GM13976 (cell line): ENCODE results near the gene RNF141.

Source experiments
- DNase-seq: peaks from one replicate; pipeline ENCODE4 v3.0.0; 2012; ENCODE audit warnings: low spot score
- in situ Hi-C: fragments of 300-500 bp; cut with MboI; formaldehyde crosslinking; loops from one replicate; pipeline ENCODE4 v1.12.0; 2022; ENCODE audit warnings: low sequenced_read_pairs, mixed read lengths, inconsistent platforms; ENCODE audit not compliant: unreplicated experiment
- TF ChIP-seq, protein P1 (sequence below): IDR thresholded peaks from 2 replicates; pipeline ENCODE4 v1.5.1; 2012; ENCODE audit warnings: borderline replicate concordance, mild to moderate bottlenecking; ENCODE audit not compliant: insufficient read depth; ENCODE audit errors: extremely low read depth, missing control alignments, control extremely low read depth

Gene RNF141

DNA sequence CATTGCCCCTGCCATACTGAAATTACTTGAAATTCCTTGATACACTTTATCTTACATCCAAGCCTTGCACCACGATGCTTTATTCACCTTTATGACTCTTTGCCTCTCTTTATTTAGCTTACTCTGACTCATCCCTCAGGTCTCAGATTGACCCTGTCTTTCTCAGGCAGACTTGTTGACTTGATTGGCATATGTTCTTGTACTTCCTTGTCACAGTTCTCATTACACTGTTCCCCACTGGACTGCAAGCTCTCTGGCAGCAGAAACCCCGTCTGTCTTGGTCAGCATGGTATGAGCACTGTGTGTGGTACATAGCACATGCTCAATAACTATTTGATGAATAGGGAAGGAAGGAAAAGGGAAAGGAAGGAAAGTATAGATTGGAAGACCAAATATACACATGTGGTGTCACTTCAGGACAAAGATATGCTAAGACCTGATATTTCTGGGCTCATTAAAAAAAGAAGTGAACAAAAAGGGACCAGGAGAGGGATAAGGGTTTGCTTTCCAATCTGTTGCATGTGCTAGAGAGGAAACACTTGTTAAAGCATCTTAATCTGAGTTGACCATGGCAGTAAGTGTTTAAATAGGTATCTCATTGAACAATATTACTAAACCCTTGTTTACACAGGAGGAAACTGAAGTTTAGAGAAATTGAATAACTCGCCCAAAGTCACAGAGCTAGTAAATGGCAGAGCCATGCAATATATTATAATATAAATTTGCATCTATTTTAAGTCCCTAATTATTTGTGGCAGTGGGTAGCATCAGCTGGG, 20.2 kb upstream of the RNF141 start:
- TF ChIP-seq, protein P1, sequence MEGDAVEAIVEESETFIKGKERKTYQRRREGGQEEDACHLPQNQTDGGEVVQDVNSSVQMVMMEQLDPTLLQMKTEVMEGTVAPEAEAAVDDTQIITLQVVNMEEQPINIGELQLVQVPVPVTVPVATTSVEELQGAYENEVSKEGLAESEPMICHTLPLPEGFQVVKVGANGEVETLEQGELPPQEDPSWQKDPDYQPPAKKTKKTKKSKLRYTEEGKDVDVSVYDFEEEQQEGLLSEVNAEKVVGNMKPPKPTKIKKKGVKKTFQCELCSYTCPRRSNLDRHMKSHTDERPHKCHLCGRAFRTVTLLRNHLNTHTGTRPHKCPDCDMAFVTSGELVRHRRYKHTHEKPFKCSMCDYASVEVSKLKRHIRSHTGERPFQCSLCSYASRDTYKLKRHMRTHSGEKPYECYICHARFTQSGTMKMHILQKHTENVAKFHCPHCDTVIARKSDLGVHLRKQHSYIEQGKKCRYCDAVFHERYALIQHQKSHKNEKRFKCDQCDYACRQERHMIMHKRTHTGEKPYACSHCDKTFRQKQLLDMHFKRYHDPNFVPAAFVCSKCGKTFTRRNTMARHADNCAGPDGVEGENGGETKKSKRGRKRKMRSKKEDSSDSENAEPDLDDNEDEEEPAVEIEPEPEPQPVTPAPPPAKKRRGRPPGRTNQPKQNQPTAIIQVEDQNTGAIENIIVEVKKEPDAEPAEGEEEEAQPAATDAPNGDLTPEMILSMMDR, result no peak
- in situ Hi-C loops, result no loop called here
- DNase-seq, result no peak

DNA sequence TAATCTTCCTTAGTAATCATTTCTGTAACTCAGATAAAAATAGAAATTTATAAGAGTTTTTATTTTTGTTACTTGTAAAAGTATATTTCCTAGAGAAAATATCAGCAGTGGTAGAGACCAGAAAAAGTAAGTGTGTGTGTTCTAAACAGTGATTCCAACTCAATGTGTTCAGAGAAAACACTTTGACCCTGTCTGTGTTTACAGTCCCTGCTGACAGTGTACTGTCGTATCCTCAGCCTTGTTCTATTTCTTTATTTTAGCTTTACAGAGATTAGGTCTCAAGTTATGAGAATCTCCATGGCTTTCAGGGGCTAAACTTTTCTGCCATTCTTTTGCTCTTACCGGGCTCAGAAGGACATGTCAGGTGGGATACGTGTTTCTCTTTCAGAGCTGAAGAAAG, 17.3 kb upstream of the RNF141 start:
- TF ChIP-seq, protein P1, result no peak
- DNase-seq, result no peak
- in situ Hi-C loops, result no loop called here

DNA sequence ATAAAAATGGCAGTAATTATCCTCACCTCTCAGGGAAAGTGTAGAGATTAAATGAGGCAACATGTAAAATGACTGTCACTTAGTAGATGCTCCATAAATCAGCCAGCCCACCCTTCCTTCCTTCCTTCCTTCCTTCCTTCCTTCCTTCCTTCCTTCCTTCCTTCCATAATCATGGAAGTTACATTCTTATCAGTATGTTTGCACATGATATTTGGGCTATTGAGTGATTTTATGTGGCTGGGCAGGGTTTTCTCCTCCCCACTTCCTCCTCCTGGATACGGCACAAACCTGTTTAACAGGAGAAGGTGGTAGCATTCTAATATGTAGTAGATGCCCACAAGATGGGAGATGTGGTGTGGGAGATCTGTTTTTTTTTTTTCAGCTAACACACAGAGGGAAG, 15.6 kb upstream of the RNF141 start:
- no peak for DNase-seq
- in situ Hi-C loops, result no loop called here
- TF ChIP-seq, protein P1, result no peak

DNA sequence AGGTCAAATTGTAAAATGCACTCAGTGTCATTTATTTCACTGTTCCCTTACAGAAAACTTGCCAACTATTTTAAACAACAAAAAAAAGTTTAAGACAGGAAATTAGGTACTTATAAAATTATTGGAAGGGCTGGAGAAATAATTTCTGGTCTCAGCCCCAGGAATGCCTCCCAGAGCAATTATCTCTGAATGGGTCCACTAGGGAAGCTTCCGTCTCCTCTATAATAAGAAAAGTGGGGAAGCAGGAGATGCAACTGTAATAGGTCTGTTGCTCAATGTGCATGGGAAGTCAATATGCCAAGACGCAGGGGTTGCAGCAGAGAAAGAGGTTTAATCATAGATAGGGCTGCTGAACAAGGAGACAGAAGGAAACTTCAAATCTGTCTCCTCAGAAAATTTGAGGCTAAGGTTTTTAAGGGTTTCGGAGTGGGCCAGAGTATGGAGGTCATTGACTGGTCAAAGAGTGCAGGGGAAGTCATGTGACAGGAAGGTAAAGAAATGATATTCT, 10.9 kb upstream of the RNF141 start:
- in situ Hi-C loops, result no loop called here
- no peak for DNase-seq
- TF ChIP-seq, protein P1, result no peak

DNA sequence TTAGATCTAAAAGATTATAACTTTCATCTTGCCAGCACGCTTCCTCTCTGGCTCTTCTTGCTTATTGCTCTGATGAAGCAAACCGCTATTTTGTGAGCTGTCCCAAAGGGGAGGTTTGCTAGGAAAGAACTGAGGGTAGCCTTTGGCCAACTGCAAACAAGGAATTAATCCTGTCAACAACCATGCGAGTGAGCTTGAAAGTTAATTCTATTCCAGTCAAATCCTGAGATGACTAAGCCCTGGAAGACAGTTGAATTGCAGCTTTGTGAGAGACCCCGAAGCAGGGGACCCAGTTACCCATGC, 10.3 kb upstream of the RNF141 start:
- DNase-seq, result no peak
- TF ChIP-seq, protein P1, result no peak
- in situ Hi-C loops, result no loop called here

DNA sequence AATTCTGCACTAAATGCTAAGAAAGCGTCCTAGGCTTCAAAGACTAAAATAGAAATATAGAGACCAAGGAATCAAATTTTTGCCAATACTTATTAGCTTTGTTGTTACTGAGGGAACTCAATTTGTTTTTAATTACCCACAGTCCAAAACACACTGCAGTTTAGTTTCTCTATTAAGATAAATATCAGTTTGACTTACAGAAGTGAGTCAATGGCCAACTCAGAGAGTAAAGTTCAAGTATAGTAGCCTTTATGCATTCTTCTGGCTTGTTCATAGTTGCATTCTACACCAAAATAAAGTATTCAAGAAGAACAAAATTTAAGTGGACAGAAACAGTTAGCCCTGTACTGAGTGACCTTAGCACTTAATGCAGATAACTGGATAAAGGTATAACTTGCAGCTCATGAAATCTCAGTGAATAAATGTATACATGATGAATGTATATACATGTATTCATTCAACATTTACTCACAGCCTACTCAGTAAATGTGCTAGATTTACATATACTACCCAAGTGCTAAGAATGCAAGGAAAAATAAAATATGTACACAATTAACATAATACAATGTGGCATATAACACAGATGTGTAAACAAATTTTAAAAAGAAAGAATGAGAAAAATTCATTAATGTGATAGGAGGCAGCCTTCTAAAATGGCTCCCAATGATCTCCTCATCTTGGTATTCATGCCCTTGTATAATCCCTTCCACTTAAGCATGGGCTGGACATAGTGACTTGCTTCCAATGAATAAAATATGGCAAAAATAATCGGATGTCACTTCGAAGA, 9.7 kb upstream of the RNF141 start:
- DNase-seq, result no peak
- TF ChIP-seq, protein P1, result no peak
- in situ Hi-C loops, result no loop called here
